HG02763 (cell line): Measurements from ENCODE around the gene THSD4.

ENCODE experiments used
- ATAC-seq: cut with Tn5 transposase; IDR thresholded peaks from one replicate; pipeline ENCODE4 v1.9.1; 2021; ENCODE audit warnings: mild to moderate bottlenecking, moderate library complexity; ENCODE audit not compliant: unreplicated experiment

THSD4 gene

DNA sequence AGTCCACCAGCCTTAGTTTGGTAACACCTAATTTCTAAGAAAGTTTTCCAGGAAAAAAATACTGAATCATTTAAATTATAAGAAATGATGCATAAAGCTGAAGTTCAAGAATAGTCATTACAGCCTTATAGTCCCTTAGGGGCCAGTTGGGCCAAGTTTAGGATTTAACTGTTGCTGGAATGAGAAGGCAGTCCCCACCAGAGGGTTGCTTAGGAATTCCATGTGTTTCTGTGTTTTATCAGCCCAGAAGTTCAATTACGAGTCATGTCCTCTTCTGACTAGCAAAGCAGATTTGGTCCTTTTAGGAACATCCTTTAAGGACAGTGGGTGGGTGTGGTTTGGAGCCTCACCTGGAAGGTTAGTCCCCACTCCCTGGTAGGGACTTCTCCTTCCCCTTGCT lies 638.1 kb downstream of the THSD4 start:
- no peak for ATAC-seq

DNA sequence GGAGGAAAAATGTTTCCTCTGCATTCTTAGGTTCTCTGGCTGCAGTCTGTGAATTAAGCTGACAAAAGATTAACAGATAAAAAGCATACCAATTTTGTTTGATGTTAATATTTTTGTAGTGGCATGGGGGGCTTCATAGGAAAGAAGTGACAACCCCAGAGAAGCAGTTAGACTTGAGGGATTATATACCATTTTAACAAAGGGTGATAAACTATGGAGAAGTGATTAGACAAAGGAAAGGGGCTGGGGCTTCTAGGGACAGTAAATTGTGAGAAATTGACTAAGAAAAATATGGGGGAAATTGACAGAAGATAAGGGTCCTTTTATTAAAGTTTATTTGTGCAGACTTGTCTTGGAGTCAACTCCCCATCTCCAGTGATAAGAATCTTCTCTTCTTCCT lies 639.4 kb downstream of the THSD4 start:
- no peak for ATAC-seq

DNA sequence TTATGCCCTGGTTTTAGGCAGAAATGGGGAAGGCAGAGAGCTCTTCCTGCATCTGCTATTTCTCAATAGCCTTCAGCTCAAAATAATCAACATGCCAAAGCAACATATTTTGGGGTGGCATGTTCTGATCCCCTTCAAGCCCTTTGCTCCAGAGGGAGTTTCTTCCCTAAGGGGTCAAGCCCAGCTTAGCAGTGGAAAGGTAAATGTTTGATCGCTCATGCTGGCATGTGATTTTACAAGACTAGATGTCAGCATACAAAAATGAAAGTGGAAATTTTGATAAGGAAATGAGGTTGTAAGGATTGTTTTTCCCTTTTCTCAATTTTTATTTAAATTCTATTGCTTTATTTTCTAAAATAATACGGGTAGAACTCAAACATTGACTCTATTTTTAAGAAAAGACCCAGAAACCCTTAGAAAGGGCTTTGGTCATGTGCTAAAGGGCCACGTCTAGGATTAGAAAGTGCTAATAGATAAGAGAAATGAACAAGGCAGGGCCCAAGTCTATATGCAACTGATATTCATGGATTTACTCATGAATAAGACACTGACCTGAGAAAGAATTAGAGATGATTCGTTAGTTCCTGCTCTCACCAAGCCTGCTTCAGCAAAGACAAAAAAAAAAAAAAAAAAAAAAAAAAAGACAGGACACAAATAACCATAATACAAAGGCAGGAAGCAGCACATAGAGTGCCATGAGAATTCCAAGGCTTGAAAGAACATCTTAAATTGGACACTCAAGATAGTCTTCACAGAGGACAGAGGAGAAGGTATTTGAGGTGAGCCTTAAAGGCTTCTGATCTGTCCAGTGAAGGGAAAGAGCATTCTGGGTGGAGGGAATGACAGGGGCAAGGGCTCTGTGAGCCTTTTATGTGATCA lies 640.1 kb downstream of the THSD4 start:
- ATAC-seq = no peak

GRCh38 chr15:71756599-71757352 lies 641.5 kb downstream of the THSD4 start:
- ATAC-seq = no peak

DNA sequence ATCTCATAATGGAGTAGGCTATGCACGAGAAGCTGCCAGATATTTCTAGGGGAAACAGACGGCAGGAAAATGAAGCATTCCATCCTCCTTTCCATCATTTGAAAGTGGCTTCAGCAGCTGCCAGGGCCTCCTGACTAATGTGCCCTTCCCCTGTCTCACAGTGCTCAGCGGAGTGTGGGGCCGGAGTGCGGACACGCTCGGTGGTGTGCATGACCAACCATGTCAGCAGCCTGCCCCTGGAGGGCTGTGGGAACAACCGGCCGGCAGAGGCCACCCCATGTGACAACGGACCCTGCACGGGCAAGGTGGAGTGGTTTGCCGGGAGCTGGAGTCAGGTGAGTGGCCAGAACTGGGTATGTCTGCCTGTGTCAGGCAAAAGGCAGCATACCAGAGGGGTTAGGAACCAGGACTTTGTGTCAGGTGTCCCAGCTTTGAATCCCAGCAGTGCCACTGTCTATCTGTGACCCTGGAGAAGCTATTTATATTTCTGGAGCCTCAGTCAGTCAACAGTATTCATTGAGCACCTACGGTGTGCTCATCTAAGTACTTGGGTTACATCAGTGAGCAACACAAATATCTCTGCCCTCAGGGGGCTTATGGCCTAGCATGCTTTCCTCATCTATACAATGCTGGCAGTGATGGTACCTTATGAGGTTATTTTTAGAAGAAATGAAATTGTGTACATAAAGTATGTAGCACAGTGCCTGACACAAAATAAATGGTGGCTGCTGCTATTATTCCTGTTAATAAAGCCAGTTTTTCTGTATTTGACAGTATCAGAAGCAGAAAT lies 642.7 kb downstream of the THSD4 start:
- no peak for ATAC-seq

GRCh38 chr15:71758711-71759110 lies 643.4 kb downstream of the THSD4 start:
- ATAC-seq = no peak

DNA sequence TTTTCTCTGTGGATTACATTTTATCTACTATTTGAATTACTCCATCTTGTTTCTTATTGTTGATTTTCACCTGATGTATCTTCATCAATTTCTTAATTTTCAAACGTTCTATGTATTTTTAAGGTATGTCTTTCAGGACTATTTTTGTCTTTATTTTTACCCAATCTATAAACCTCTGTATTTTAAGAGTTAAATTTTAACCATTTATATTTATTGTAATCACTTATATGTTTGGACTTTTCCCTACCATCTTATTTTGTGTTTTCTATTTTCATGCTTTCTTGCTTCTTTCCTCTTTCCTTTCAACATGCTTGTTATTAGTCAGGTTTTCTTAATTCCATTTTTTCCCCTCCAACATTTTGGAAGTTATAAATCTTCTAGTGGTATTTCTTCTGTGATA lies 645.6 kb downstream of the THSD4 start:
- no peak for ATAC-seq

DNA sequence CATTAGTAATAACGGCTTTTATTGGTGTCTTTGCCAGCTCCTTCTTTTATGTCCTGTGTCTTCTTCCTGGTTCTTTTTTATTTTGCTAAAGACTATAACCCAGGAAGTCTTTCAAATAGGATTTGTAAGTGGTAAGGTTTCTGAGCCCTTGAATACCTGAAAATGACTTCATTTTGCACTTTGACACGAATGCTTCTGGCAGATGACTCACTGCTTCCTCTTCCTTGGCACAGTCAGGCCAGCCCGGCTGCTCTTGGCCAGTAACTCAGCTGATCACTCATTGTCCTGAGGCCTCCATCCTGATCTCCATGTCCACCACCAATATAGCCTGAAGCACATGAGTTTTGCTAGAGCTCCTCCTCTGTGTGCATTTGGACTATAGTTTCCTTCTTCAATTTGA lies 646.4 kb downstream of the THSD4 start:
- no peak for ATAC-seq

DNA sequence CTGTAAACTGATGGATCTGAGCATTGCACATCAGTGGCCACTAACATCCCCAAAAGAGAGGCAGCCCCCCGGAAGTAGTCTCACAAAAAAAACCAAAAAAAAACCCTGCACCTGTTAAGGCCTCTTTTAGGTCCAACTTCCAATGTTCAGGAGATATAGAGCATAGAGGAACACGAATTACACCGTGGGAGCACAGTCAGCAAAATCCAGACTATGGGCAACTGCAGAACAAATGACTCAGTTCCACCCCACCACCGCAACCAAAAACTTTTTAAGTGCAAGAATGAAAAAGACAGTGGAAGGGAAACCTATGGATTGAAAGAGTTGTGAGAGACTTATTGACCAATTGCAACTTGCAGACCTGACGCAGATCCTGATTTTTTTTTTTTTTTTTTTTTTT lies 652.9 kb downstream of the THSD4 start:
- ATAC-seq = no peak

DNA sequence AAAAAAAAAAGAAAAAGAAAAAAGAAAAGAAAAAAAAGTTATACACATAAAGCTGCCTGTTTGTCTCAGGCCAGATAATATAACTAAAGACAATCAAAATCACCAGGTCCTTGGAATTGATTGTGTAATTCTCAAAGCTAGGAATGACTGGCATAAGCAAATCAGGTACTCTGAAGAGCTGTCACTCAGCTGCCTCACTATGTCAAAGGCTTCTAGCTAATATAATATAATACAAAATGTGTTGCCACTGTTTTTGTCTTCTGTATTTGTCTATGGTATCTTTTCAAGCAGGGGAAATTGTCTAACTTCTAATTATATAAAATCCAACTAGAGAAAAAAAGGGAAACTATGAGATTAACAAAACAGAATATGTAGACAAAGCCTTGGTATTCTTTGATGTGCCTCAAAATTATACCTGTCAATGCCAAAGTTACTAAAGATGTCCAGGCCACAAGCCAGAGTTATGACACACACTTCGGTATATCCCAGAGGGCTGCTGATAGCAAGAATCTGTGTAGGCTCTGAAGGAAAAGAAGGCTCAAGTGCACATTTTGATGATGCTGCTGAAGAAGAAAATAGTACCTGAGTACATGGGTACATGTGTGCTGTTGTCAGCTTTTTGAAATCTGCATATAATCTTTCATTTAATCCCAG lies 658.1 kb downstream of the THSD4 start:
- no peak for ATAC-seq

GRCh38 chr15:71775856-71776255 lies 660.6 kb downstream of the THSD4 start:
- ATAC-seq = no peak

DNA sequence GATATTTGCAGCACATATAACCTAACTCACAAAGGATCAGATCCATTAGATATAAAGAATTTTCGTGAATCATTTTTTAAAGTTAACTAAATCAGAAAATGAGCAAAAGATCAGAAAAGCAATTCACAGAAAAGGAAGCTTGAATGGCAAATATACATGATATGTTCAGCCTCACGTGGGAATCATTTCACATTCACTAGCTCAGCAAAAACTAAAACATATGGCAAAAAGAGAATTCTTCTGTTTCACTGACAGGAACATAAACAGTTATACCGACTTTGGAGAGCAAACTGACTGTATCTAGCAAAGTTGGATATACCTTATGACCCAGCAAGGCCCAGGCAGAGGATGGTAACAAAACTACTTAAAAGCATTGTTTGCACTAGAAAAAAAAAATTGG lies 661.0 kb downstream of the THSD4 start:
- ATAC-seq = no peak

GRCh38 chr15:71777216-71777943 lies 662.1 kb downstream of the THSD4 start:
- no peak for ATAC-seq

- ATAC-seq = no peak
Measured at GRCh38 chr15:71779073-71779797, 664.0 kb downstream of the THSD4 start.

DNA sequence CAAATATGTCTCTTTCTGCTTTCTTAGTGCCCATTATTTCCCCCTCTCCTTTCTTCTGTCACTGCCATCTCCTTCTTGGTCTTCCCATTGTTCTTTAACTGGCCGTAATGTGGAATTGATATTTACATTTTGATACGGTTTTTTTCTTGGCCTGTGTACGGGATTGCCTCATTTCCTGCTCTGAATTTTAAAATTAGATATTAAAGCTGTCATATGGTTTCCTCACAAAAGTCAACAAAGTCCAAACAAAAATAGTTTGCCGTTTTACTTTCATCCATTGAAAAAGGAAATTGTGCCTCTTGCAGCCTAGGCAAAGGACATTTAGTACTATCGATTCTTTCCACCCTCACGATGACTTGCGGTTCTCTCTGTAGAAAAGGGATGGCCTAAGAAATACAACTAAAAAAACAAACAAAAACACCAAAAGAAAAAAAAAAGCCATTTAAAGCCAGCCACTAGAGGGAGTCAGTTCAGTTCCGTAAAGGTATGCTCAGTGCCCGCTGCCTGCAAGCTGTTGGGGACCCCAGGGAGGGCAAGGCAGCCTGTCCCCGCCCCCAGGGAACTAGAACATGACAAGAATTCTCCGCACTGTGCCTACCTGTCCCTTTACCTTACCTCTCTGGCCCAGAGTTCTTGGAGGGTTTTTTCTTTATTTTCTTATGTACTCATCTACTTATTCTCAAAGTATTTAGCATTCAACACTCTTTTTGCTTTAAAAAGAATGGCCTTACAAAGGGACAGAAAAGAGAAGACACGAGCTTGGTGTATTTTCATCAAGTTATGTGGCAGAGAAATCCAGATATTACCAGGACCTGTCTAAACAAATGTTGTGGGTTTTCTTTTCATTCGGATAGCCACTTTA lies 665.1 kb downstream of the THSD4 start:
- ATAC-seq = no peak

- no peak for ATAC-seq
Measured at GRCh38 chr15:71781179-71781964, 666.1 kb downstream of the THSD4 start.

GRCh38 chr15:71781965-71782265 lies 666.6 kb downstream of the THSD4 start:
- no peak for ATAC-seq
